ENCODE data around the gene CDS2. TPM values are rescaled to one million over a fixed set of nuclear protein-coding genes. Genes with fewer than 3 reads are reported as not detected.
A peak's percentile ranks its signal among the peaks of the same experiment; 100 is the strongest.

Gene CDS2
- total and polyA plus RNA-seq, 8 donors = 2.1 to 88.1 (median 14.7) TPM

DNA sequence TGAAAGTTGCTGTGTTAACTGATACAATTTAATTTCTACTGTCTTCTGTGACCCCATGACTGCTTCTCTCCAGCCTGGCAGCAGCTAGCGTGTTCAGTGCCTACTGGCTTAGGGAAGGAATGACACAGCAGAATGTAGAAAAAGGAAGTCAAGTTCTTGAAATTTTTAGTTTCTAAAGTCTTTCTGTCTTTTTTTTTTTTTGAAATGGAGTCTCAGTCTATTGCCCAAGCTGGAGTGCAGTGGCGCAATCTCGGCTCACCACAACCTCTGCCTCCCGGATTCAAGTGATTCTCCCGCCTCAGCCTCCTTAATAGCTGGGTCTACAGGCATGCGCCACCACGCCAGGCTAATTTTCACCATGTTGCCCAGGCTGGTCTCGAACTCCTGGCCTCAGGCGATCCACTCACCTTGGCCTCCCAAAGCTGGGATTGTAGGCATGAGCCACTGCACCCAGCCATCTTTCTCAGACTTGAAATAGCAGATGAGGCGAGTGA lies 46.4 kb upstream of the CDS2 start:
- Histone ChIP-seq H3K27ac (peak overlapping the region in 4 of 5 donors; percentile 17 to 87 (median 60)), H3K4me3 (no peak overlapping the region), H3K27me3 (no peaks in the 10 kb centered on the region), H3K4me1 (peaks cover 0 to 27% (median 10%) of the 10 kb centered on the region in 4 donors), H3K36me3 (no peaks in the 10 kb centered on the region), H3K9me3 (no peaks in the 10 kb centered on the region)
- intact Hi-C loops (cut with DNase I; ENCODE audit: low total_unique reads) = no loop called here
- TF ChIP-seq, protein P1, sequence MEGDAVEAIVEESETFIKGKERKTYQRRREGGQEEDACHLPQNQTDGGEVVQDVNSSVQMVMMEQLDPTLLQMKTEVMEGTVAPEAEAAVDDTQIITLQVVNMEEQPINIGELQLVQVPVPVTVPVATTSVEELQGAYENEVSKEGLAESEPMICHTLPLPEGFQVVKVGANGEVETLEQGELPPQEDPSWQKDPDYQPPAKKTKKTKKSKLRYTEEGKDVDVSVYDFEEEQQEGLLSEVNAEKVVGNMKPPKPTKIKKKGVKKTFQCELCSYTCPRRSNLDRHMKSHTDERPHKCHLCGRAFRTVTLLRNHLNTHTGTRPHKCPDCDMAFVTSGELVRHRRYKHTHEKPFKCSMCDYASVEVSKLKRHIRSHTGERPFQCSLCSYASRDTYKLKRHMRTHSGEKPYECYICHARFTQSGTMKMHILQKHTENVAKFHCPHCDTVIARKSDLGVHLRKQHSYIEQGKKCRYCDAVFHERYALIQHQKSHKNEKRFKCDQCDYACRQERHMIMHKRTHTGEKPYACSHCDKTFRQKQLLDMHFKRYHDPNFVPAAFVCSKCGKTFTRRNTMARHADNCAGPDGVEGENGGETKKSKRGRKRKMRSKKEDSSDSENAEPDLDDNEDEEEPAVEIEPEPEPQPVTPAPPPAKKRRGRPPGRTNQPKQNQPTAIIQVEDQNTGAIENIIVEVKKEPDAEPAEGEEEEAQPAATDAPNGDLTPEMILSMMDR (IDR thresholded peaks at IDR 0.05) = no peak
- TF ChIP-seq POLR2AphosphoS5 (IDR thresholded peaks at IDR 0.05) = peak in 1 of 3 donors; percentile 14
- TF ChIP-seq EP300 (IDR thresholded peaks at IDR 0.05) = no peak
- no peak for TF ChIP-seq POLR2A (IDR thresholded peaks at IDR 0.05)
- WGBS, 5 donors = 87 to 95% (median 92%) methylated on average over 10 of the region's 10 CpGs
- peak; percentile 41 to 46 for DNase-seq

DNA sequence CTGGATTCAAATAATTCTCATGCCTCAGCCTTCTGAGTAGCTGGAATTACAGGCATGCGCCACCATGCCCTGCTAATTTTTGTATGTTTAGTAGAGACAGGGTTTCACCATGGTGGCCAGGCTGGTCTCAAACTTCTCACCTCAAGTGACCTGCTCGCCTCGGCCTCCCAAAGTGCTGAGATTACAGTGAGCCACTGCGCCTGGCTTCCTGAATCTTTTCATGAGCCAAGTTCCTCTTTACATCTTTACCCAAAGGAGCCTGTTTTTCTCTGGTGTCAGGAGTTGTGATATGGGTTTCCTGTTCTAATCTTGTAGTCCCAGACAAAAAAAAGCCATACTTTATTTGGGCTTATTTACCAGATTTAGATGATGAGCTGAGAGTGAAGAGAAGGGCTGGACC lies 41.4 kb upstream of the CDS2 start:
- H3K4me3 ChIP-seq = no peak overlapping the region
- peak in 1 of 2 donors; percentile 29 for DNase-seq
- H3K9me3 ChIP-seq = no peaks in the 10 kb centered on the region
- H3K36me3 ChIP-seq = no peaks in the 10 kb centered on the region
- WGBS, 5 donors = 33 to 51% (median 46%) methylated on average over 4 of the region's 4 CpGs
- no peak for TF ChIP-seq POLR2AphosphoS5 (IDR thresholded peaks at IDR 0.05)
- TF ChIP-seq EP300 (IDR thresholded peaks at IDR 0.05) = no peak
- no peak for TF ChIP-seq POLR2A (IDR thresholded peaks at IDR 0.05)
- TF ChIP-seq, protein P1 (IDR thresholded peaks at IDR 0.05) = no peak
- peaks cover 0 to 4% (median 2%) of the 10 kb centered on the region in 4 donors for H3K4me1 ChIP-seq
- no peaks in the 10 kb centered on the region for H3K27me3 ChIP-seq
- H3K27ac ChIP-seq = peak overlapping the region in 1 of 5 donors; percentile 57
- intact Hi-C loops (cut with DNase I; ENCODE audit: low total_unique reads) = no loop called here

DNA sequence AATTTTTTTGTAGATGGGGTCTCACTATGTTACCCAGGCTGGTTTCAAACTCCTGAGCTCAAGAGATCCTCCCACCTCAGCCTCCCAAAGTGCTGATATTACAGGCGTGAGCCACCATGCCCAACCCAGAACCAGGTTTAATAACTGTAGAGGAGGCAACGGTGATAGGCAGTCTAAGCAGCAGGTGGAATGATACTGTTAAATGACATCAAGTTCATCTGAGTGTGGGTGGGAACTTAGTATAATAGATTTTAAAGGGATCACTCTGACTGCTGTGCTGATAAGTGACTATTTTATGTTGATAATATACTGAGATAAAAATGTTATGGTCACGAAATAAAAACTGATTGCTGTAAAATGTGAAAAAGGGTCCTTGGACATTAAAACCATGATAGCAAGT lies 38.1 kb upstream of the CDS2 start:
- WGBS, 5 donors = 39 to 78% (median 67%) methylated on average over 3 of the region's 3 CpGs
- intact Hi-C loops (cut with DNase I; ENCODE audit: low total_unique reads) = no loop called here
- DNase-seq = no peak

DNA sequence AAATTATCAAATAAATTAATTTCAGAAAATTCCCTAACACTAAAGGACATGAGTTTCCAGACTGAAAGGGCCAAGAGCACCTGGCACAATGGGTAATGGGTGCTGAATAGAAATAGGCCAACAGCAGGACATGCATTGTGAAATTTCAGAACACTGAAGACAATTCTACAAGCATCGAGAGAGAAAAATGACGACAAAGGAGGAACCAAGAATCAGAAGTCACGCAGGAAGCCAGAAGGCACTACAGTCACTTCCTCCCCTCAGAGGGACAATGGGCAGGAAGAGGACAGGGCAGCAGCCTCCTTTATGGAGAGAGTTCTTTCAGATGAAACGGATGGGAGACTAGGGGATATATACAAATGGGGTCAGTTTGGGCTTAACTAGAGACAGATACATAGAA lies 36.6 kb upstream of the CDS2 start:
- H3K4me1 ChIP-seq = peaks cover 0 to 4% (median 0%) of the 10 kb centered on the region in 4 donors
- DNase-seq = peak in 1 of 2 donors; percentile 49
- H3K4me3 ChIP-seq = no peak overlapping the region
- TF ChIP-seq POLR2AphosphoS5 (IDR thresholded peaks at IDR 0.05) = peak in 1 of 3 donors; percentile 46
- no peak for TF ChIP-seq EP300 (IDR thresholded peaks at IDR 0.05)
- intact Hi-C loops (cut with DNase I; ENCODE audit: low total_unique reads) = no loop called here
- no peaks in the 10 kb centered on the region for H3K27me3 ChIP-seq
- H3K27ac ChIP-seq = peak overlapping the region in 4 of 5 donors; percentile 29 to 80 (median 60)
- no peaks in the 10 kb centered on the region for H3K9me3 ChIP-seq
- WGBS, 5 donors = 56 to 80% (median 68%) methylated on average over 4 of the region's 4 CpGs
- H3K36me3 ChIP-seq = peaks cover 0 to 9% (median 8%) of the 10 kb centered on the region in 4 donors

More for the DNA sequence above, 38.1 kb upstream of the CDS2 start:
- TF ChIP-seq POLR2AphosphoS5 (IDR thresholded peaks at IDR 0.05) (no peak), POLR2A (IDR thresholded peaks at IDR 0.05) (no peak), EP300 (IDR thresholded peaks at IDR 0.05) (no peak)
- TF ChIP-seq, protein P1 (IDR thresholded peaks at IDR 0.05) = no peak
- no peak overlapping the region for H3K27ac ChIP-seq
- H3K27me3 ChIP-seq = no peaks in the 10 kb centered on the region
- H3K9me3 ChIP-seq = no peaks in the 10 kb centered on the region
- peaks cover 0 to 9% (median 7%) of the 10 kb centered on the region in 4 donors for H3K36me3 ChIP-seq
- peaks cover 0 to 4% (median 0%) of the 10 kb centered on the region in 4 donors for H3K4me1 ChIP-seq
- H3K4me3 ChIP-seq = no peak overlapping the region

DNA sequence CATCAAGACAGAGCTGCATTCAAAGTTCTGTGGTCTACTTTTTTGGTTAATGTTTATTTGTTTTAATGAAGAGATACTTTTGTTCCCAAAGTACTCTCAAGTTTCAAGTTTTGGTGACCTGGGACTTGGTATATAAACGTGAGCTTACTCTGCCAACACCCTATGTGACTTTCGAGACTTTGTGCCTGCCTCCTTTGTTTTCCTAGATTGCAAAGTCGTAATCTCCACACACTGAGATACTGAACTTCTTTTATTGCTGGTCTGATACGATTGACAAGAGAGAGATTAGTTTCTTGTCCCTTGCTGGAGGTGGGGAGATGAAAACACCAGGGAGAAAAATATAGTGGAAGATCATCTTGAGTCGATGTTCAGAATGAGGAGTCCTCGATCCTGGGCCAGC lies 34.9 kb upstream of the CDS2 start:
- 44 to 67% (median 52%) methylated on average over 6 of the region's 6 CpGs for WGBS, 5 donors
- no peak overlapping the region for H3K4me3 ChIP-seq
- peaks cover 3 to 25% (median 21%) of the 10 kb centered on the region in 4 donors for H3K36me3 ChIP-seq
- H3K27me3 ChIP-seq = no peaks in the 10 kb centered on the region
- intact Hi-C loops (cut with DNase I; ENCODE audit: low total_unique reads) = no loop called here
- H3K4me1 ChIP-seq = no peaks in the 10 kb centered on the region
- H3K9me3 ChIP-seq = no peaks in the 10 kb centered on the region
- H3K27ac ChIP-seq = no peak overlapping the region
- no peak for TF ChIP-seq EP300 (IDR thresholded peaks at IDR 0.05)
- no peak for TF ChIP-seq POLR2A (IDR thresholded peaks at IDR 0.05)
- TF ChIP-seq POLR2AphosphoS5 (IDR thresholded peaks at IDR 0.05) = no peak
- TF ChIP-seq, protein P1 (IDR thresholded peaks at IDR 0.05) = no peak
- no peak for DNase-seq

Data from stomach (tissue), 9 donors.